GM18951 (cell line): ENCODE data around the gene GRIN1.

Experiments used
- POLR2A ChIP-seq: IDR thresholded peaks from 4 replicates; pipeline ENCODE4 v1.6.1; 2011; ENCODE audit warnings: mild to moderate bottlenecking; ENCODE audit not compliant: insufficient read length, insufficient read depth; ENCODE audit errors: extremely low read depth
- in situ Hi-C: fragments of 300-500 bp; cut with MboI; formaldehyde crosslinking; loops from one replicate; pipeline ENCODE4 v1.12.0; 2022; ENCODE audit warnings: low sequenced_read_pairs, mixed read lengths, inconsistent platforms; ENCODE audit not compliant: unreplicated experiment

GRIN1 gene

DNA sequence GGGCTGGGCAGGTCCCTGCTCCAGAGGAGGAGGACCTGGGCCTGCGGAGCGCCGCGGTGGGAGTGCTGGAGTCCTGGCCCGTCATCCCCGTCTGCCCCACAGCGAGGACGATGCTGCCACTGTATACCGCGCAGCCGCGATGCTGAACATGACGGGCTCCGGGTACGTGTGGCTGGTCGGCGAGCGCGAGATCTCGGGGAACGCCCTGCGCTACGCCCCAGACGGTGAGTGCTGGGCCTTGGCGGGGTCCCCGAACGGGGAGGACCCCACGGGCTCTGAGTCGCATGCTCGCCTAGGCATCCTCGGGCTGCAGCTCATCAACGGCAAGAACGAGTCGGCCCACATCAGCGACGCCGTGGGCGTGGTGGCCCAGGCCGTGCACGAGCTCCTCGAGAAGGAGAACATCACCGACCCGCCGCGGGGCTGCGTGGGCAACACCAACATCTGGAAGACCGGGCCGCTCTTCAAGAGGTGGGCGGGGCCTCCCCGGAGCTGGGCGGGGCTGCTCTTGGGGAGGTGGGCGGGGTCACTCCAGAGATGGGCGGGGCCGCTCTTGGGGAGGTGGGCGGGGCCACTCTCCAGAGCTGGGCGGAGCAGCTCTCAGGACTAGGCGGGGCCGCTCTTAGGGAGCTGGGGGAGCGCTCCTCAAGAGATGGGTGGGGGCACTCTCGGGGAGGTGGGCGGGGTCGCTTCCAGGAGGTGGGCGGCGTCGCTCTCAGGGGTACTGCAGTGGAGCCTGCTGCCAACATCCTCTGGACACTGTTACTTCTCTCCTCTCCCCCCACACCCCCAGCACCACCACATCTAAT lies 17.8 kb downstream of the GRIN1 start:
- TF ChIP-seq POLR2A = peak; percentile 37
- in situ Hi-C loops = no loop called here

GRCh38 chr9:137157618-137158415 lies 18.9 kb downstream of the GRIN1 start:
- no peak for TF ChIP-seq POLR2A
- in situ Hi-C loops = no loop called here

- no peak for TF ChIP-seq POLR2A
- in situ Hi-C loops = no loop called here
Observed at GRCh38 chr9:137158625-137159024, 19.7 kb downstream of the GRIN1 start.

DNA sequence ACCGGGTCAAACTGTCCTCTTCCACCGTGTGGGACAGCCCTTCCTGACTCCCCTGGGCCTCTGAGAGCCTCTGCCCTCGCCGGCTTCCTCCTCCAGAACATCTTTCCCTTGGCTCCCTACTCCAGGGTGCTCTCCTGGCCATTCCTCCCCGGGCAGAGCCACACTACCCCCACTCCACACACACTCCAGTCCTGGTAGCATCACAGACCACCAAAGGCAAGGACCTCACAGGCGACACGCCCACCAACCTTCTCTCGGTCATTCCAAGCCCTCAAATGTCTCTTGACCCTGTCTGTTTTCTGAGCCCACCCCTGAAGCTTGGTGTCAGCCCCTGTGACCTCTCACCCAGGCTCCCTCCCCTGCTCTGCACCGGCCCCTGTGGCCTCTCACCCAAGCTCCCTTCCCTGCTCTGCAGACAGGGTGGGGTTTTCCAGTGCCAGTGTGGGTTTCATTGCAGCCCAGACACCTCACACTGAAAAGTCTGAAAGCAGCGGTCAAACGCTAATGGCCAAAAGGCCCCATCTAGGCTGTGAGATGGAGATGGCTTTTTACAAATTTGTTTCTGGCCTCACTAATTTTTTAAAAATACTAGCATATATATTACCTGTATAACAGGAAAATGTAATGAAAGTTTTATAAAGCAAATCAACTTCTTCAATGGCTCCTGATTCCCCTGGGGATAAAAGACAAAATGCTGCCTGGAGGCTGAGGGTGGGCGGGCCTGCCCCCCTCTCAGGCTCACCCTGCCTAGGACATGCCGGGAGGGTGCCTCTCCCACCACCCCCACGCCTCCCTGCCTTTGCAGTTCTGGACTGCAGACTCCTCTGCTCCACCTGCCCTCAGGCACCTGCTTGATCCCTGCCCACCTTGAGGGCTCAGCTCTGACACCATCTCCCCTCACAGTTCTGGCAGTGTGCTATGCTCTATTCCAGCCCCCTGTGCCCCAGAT lies 20.4 kb downstream of the GRIN1 start:
- in situ Hi-C loops = no loop called here
- no peak for TF ChIP-seq POLR2A

GRCh38 chr9:137160054-137160425 lies 21.1 kb downstream of the GRIN1 start:
- in situ Hi-C loops = no loop called here
- TF ChIP-seq POLR2A = no peak

GRCh38 chr9:137160716-137161557 lies 22.0 kb downstream of the GRIN1 start:
- in situ Hi-C loops = no loop called here
- TF ChIP-seq POLR2A = no peak

DNA sequence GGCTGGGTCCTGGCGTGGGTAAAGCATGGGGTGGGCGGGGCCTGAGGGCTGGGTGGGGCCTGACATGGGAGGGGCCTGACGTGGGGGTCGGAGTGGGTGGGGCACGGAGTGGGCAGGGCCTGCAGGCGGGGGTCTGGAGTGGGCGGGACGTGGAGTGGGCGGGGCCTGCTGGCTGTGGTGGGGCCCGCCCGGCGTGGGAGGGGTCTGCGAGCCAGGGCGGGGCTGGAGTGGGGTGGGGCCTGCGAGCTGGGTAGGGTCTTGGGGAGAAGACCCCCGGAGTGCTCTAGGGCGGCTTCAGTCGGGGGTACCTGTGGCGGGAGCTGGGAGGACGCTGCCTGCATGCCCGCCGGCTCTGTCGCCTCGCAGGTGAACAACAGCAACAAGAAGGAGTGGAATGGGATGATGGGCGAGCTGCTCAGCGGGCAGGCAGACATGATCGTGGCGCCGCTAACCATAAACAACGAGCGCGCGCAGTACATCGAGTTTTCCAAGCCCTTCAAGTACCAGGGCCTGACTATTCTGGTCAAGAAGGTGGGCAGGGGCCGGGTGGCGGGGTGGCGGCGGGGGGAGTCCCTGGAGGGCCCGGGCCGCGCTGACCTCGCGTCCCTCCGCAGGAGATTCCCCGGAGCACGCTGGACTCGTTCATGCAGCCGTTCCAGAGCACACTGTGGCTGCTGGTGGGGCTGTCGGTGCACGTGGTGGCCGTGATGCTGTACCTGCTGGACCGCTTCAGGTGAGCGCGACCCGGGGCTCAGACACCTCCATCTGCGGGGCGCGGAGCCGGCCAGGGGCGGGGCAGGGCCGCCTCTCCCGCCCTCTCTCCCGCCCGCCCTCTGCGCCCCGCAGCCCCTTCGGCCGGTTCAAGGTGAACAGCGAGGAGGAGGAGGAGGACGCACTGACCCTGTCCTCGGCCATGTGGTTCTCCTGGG lies 22.9 kb downstream of the GRIN1 start:
- TF ChIP-seq POLR2A = no peak
- in situ Hi-C loops = no loop called here

- in situ Hi-C loops = no loop called here
- TF ChIP-seq POLR2A = no peak
Observed at GRCh38 chr9:137162505-137163364, 23.8 kb downstream of the GRIN1 start.

DNA sequence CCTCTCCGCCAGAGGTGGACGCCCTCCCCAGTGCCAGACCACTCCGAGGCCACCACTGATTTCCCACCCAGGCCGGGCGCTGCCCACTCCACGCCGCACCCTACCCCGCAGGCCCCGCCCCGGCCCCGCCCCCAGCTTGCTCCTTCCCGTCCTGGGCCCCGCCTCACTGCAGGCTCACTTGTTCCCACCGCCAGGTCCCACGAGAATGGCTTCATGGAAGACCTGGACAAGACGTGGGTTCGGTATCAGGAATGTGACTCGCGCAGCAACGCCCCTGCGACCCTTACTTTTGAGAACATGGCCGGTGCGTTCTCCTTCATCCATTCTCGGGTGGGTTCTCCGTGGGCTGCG lies 24.4 kb downstream of the GRIN1 start:
- in situ Hi-C loops = no loop called here
- TF ChIP-seq POLR2A = no peak

GRCh38 chr9:137163805-137164204 lies 24.9 kb downstream of the GRIN1 start:
- in situ Hi-C loops = no loop called here
- no peak for TF ChIP-seq POLR2A
